T-cell (primary cell): ENCODE data around the gene SHROOM3. TPM values are rescaled to one million over a fixed set of nuclear protein-coding genes. Genes with fewer than 3 reads are reported as not detected.

ENCODE experiments used
- ATAC-seq, 4 experiments: fragments of 200-7000 bp in 3 of 4; fragments of 150-1000 bp in 1 of 4; cut with Tn5 transposase; replicated peaks in 1 of 4; 1 replicate in 3 of 4; 2 replicates in 1 of 4; pipeline ENCODE4 v1.10.0; 2021; ENCODE audit warnings: moderate library complexity in 3 of 4, mild to moderate bottlenecking in 2 of 4, moderate number of reproducible peaks in 1 of 4
- CTCF ChIA-PET, 2 donors: fragments of 300-600 bp; sonication (Branson Sonifier 250); formaldehyde crosslinking; loops; one replicate each; lab custom pipeline; 2022; ENCODE audit warnings: antibody characterized with exemption in 2 of 2; lab: Charles Lee
- POLR2A ChIA-PET, 2 donors: fragments of 300-600 bp; sonication (Branson Sonifier 250); formaldehyde crosslinking; loops; one replicate each; lab custom pipeline; 2022; ENCODE audit warnings: antibody characterized with exemption in 2 of 2; lab: Charles Lee
- DNase-seq, 35 experiments: peaks; one replicate each; pipeline versions ENCODE4 v3.0.0 to v3.0.0-alpha.2; 2013 to 2023
- H3K27ac ChIP-seq: one replicate; pipeline ENCODE4 v1.5.1; 2013; ENCODE audit warnings: low read length
- H3K27me3 ChIP-seq, 2 experiments: replicated peaks in 1 of 2; 1 replicate in 1 of 2; 2 replicates in 1 of 2; pipeline versions ENCODE4 v1.6.1 to v1.7.0; 2013; ENCODE audit warnings: low read length in 1 of 2, mixed read lengths in 1 of 2; ENCODE audit not compliant: control insufficient read depth in 2 of 2, insufficient read depth in 2 of 2; ENCODE audit errors: extremely low read depth in 1 of 2
- H3K36me3 ChIP-seq, 2 donors: 1 replicate in 1 of 2; 2 replicates in 1 of 2; pipeline versions ENCODE4 v1.6.1 to v1.7.0; 2013; ENCODE audit warnings: low read length in 1 of 2; ENCODE audit not compliant: control insufficient read depth in 2 of 2, insufficient read depth in 1 of 2; ENCODE audit errors: extremely low read depth in 1 of 2
- H3K4me1 ChIP-seq, 2 experiments: 1 replicate in 1 of 2; 2 replicates in 1 of 2; pipeline versions ENCODE4 v1.6.1 to v1.7.0; 2013; ENCODE audit warnings: low read length in 2 of 2, mixed read lengths in 1 of 2; ENCODE audit not compliant: insufficient read depth in 2 of 2, control insufficient read depth in 1 of 2; ENCODE audit errors: extremely low read depth in 1 of 2
- H3K4me3 ChIP-seq, 2 donors: 1 replicate in 1 of 2; 2 replicates in 1 of 2; pipeline versions ENCODE4 v1.5.1 to v1.7.0; 2013; ENCODE audit warnings: mild to moderate bottlenecking in 2 of 2, low read length in 1 of 2, moderate library complexity in 1 of 2; ENCODE audit not compliant: control insufficient read depth in 1 of 2; ENCODE audit errors: extremely low read depth in 1 of 2
- H3K9me3 ChIP-seq: 2 replicates; pipeline ENCODE4 v1.7.0; 2013
- H3K27ac Mint-ChIP-seq, 2 donors: one replicate each; pipeline ENCODE4 v1.8.0; 2020 to 2021; ENCODE audit warnings: mild to moderate bottlenecking in 2 of 2, mixed read lengths in 2 of 2
- H3K27me3 Mint-ChIP-seq, 2 donors: one replicate each; pipeline ENCODE4 v1.8.0; 2021 to 2022; ENCODE audit warnings: mixed read lengths in 2 of 2
- H3K36me3 Mint-ChIP-seq: one replicate; pipeline ENCODE4 v1.8.0; 2021; ENCODE audit warnings: mixed read lengths
- H3K4me1 Mint-ChIP-seq, 3 donors: one replicate each; pipeline ENCODE4 v1.8.0; 2020 to 2022; ENCODE audit warnings: mixed read lengths in 3 of 3, mild to moderate bottlenecking in 1 of 3
- H3K4me3 Mint-ChIP-seq, 3 donors: one replicate each; pipeline ENCODE4 v1.8.0; 2020 to 2022; ENCODE audit warnings: mild to moderate bottlenecking in 3 of 3, mixed read lengths in 3 of 3, moderate library complexity in 3 of 3
- H3K9me3 Mint-ChIP-seq, 3 donors: one replicate each; pipeline ENCODE4 v1.8.0; 2020 to 2022; ENCODE audit warnings: mixed read lengths in 3 of 3
- WGBS: methylation state at CpG from one replicate; pipeline ENCODE4 v1.1.5; 2013; ENCODE audit warnings: missing lambda C conversion rate; ENCODE audit not compliant: insufficient coverage; 5-methylcytosine and 5-hydroxymethylcytosine counted together
- total RNA-seq, 35 experiments: library from RNA in 6 of 35; stranded (reverse) in 6 of 35; fragments of 120-200 nt in 1 of 35; gene quantifications; one replicate each; pipeline versions ENCODE4 v1.2.1 to v1.2.4 and lab custom pipeline; 2013 to 2026

Gene SHROOM3
- total RNA-seq, 5 donors from 2014 or later (not counting 1 experiment from before 2014, with no cell fraction given), result 0.22 to 1.1 (median 0.33) TPM; not detected in 2

- no peaks in the 10 kb centered on the region for H3K36me3 ChIP-seq
- DNase-seq (no peak), ATAC-seq (no peak)
- H3K4me1 ChIP-seq, result no peaks in the 10 kb centered on the region
- CTCF ChIA-PET, result interaction anchor here in 1 of 2 donors (0.6 kb wide), 1 partner anchor 72 kb away, joined by 3 read pairs; no protein-coding TSS in a partner anchor
- POLR2A ChIA-PET, result no interaction called here
- H3K27me3 ChIP-seq, result peaks cover 0 to 7% of the 10 kb centered on the region in 2 experiments
- peaks cover 24 to 25% of the 10 kb centered on the region in 2 donors for H3K27me3 Mint-ChIP-seq
- H3K4me1 Mint-ChIP-seq, result no peaks in the 10 kb centered on the region
- no CpG with 5 or more reads among the region's 14 CpGs for WGBS
- H3K27ac Mint-ChIP-seq, result no peak overlapping the region
- H3K27ac ChIP-seq, result no peak overlapping the region
- peaks cover 0 to 3% (median 0%) of the 10 kb centered on the region in 3 donors for H3K9me3 Mint-ChIP-seq
- H3K4me3 ChIP-seq, result no peak overlapping the region
- no peaks in the 10 kb centered on the region for H3K36me3 Mint-ChIP-seq
- no peaks in the 10 kb centered on the region for H3K9me3 ChIP-seq
- H3K4me3 Mint-ChIP-seq, result no peak overlapping the region
These were observed 330.6 kb downstream of the SHROOM3 start for GRCh38 chr4:76765473-76766183.

- H3K4me3 ChIP-seq, result no peak overlapping the region
- POLR2A ChIA-PET, result no interaction called here
- H3K27ac ChIP-seq, result no peak overlapping the region
- no peak overlapping the region for H3K27ac Mint-ChIP-seq
- CTCF ChIA-PET, result no interaction called here
- H3K4me1 Mint-ChIP-seq, result peaks cover 0 to 5% (median 0%) of the 10 kb centered on the region in 3 donors
- H3K9me3 ChIP-seq, result no peaks in the 10 kb centered on the region
- DNase-seq, result no peak
- H3K4me1 ChIP-seq, result no peaks in the 10 kb centered on the region
- 83% methylated on average over 1 of the region's 2 CpGs for WGBS
- peaks cover 18 to 22% of the 10 kb centered on the region in 2 donors for H3K27me3 Mint-ChIP-seq
- H3K36me3 ChIP-seq, result no peaks in the 10 kb centered on the region
- ATAC-seq, result no peak
- no peaks in the 10 kb centered on the region for H3K36me3 Mint-ChIP-seq
- peaks cover 0 to 7% of the 10 kb centered on the region in 2 experiments for H3K27me3 ChIP-seq
- no peak overlapping the region for H3K4me3 Mint-ChIP-seq
- peaks cover 0 to 4% (median 0%) of the 10 kb centered on the region in 3 donors for H3K9me3 Mint-ChIP-seq
These were observed 333.0 kb downstream of the SHROOM3 start for GRCh38 chr4:76767983-76768382.

- WGBS, result no CpG with 5 or more reads among the region's 5 CpGs
- H3K9me3 ChIP-seq, result no peaks in the 10 kb centered on the region
- H3K27me3 ChIP-seq, result peaks cover 0 to 5% of the 10 kb centered on the region in 2 experiments
- Mint-ChIP-seq H3K4me1 (peaks cover 0 to 5% (median 0%) of the 10 kb centered on the region in 3 donors), H3K36me3 (no peaks in the 10 kb centered on the region), H3K4me3 (no peak overlapping the region), H3K27me3 (peaks cover 11 to 12% of the 10 kb centered on the region in 2 donors), H3K9me3 (peaks cover 0 to 4% (median 0%) of the 10 kb centered on the region in 3 donors), H3K27ac (no peak overlapping the region)
- no peak for DNase-seq
- ChIA-PET CTCF (interaction anchor here in 1 of 2 donors (0.6 kb wide), 1 partner anchor 493 kb away, joined by 3 read pairs; no protein-coding TSS in a partner anchor), POLR2A (no interaction called here)
- H3K36me3 ChIP-seq, result no peaks in the 10 kb centered on the region
- H3K27ac ChIP-seq, result no peak overlapping the region
- ATAC-seq, result no peak
- no peak overlapping the region for H3K4me3 ChIP-seq
- no peaks in the 10 kb centered on the region for H3K4me1 ChIP-seq
These were observed 337.6 kb downstream of the SHROOM3 start for GRCh38 chr4:76772498-76773106.

GRCh38 chr4:76773766-76774165 lies 338.7 kb downstream of the SHROOM3 start:
- H3K36me3 ChIP-seq, result no peaks in the 10 kb centered on the region
- H3K4me3 Mint-ChIP-seq, result no peak overlapping the region
- no peaks in the 10 kb centered on the region for H3K36me3 Mint-ChIP-seq
- peaks cover 5 to 6% of the 10 kb centered on the region in 2 donors for H3K27me3 Mint-ChIP-seq
- peaks cover 0 to 5% (median 0%) of the 10 kb centered on the region in 3 donors for H3K4me1 Mint-ChIP-seq
- H3K9me3 Mint-ChIP-seq, result peaks cover 0 to 4% (median 0%) of the 10 kb centered on the region in 3 donors
- H3K27ac Mint-ChIP-seq, result no peak overlapping the region
- ChIA-PET CTCF (interaction anchor here in 1 of 2 donors (0.6 kb wide), 1 partner anchor 33 kb away, joined by 3 read pairs; no protein-coding TSS in a partner anchor), POLR2A (no interaction called here)
- no peaks in the 10 kb centered on the region for H3K9me3 ChIP-seq
- DNase-seq, result no peak
- H3K4me3 ChIP-seq, result no peak overlapping the region
- no peak for ATAC-seq
- H3K4me1 ChIP-seq, result no peaks in the 10 kb centered on the region
- H3K27ac ChIP-seq, result no peak overlapping the region
- H3K27me3 ChIP-seq, result peaks cover 0 to 6% of the 10 kb centered on the region in 2 experiments

- no peaks in the 10 kb centered on the region for H3K36me3 ChIP-seq
- no peaks in the 10 kb centered on the region for H3K4me1 ChIP-seq
- ChIA-PET POLR2A (no interaction called here), CTCF (no interaction called here)
- no peaks in the 10 kb centered on the region for H3K9me3 Mint-ChIP-seq
- no peak overlapping the region for H3K27ac Mint-ChIP-seq
- peaks cover 0 to 9% of the 10 kb centered on the region in 2 experiments for H3K27me3 ChIP-seq
- H3K9me3 ChIP-seq, result no peaks in the 10 kb centered on the region
- H3K36me3 Mint-ChIP-seq, result no peaks in the 10 kb centered on the region
- ATAC-seq, result no peak
- no peak for DNase-seq
- H3K4me1 Mint-ChIP-seq, result no peaks in the 10 kb centered on the region
- H3K27me3 Mint-ChIP-seq, result peaks cover 8 to 18% of the 10 kb centered on the region in 2 donors
- H3K4me3 ChIP-seq, result no peak overlapping the region
- H3K4me3 Mint-ChIP-seq, result no peak overlapping the region
- H3K27ac ChIP-seq, result no peak overlapping the region
- WGBS, result no CpG with 5 or more reads among the region's 9 CpGs
These were observed 344.9 kb downstream of the SHROOM3 start for GRCh38 chr4:76779740-76780459.
